ENCODE measurements around the gene BSG. TPM values are rescaled to one million over a fixed set of nuclear protein-coding genes. Genes with fewer than 3 reads are reported as not detected.
A peak's percentile ranks its signal among the peaks of the same experiment; 100 is the strongest.

The BSG gene
- total and polyA plus RNA-seq, 10 donors: 95.3 to 307 (median 213) TPM

DNA sequence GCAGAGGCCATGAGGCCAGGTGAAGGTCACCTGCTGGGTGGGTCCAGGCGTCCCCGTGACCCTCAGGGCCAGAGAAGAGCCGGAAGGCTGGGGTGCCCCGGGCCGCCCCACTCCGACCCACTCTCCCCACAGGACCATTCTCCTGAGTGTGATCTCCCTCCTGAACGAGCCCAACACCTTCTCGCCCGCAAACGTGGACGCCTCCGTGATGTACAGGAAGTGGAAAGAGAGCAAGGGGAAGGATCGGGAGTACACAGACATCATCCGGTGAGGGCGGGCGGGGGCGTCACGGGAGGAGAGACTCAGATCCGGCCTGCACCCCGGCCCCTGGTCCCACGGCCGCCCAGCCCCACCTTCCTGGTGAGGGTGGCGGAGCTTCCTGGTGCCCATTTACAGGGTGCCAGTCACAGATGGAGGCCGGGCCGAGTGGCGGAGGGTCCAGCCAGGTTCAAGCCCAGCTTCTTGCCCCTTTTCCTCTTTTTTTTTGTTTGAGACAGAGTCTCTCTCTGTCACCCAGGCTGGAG, 35.5 kb upstream of the BSG start:
- peaks cover 12 to 63% (median 36%) of the 10 kb centered on the region in 6 donors for H3K4me1 ChIP-seq

DNA sequence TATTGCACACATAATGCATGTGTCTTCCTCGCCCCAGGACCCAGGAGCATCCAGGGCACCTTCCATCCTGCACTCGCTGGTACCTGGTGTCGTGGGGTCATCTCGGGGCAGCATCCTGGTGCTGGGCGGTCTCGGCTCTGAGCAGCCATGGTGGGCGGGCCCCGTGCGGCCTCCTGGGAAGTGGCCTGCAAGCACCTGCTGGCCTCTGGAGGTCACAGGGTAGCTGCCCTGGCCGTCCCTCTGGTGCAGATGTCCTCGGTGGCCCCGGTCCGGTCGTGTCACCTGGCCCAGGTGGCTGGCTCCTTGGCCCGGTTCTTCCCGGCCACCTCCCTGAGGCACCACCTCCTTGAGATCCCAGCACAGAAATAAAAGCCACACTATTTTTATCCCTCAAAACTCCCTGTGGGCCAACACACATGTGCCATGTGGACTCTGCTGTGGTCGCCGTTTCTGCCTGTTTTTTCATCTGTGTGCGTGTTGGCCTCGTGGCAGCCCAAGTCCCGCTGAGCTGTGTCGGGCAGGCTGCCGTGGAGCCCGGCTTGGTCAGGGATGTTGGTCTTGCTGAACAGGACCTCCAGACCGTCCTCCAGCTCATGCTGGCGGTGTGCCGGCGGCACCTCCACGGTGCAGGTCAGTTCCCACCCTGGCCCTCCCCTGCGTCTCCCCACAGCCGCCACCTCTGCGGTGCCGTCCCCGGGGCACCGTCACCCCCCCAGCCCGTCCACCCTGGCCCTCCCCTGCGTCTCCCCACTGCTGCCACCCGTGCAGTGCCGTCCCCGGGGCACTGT, 33.6 kb upstream of the BSG start:
- no peak overlapping the region for H3K27ac ChIP-seq
- 88 to 94% (median 91%) methylated on average over 39 to 40 of the region's 40 CpGs for WGBS, 5 donors
- TF ChIP-seq POLR2AphosphoS5 (IDR thresholded peaks at IDR 0.05) (no peak), POLR2A (IDR thresholded peaks at IDR 0.05) (no peak)
- TF ChIP-seq, protein P1, sequence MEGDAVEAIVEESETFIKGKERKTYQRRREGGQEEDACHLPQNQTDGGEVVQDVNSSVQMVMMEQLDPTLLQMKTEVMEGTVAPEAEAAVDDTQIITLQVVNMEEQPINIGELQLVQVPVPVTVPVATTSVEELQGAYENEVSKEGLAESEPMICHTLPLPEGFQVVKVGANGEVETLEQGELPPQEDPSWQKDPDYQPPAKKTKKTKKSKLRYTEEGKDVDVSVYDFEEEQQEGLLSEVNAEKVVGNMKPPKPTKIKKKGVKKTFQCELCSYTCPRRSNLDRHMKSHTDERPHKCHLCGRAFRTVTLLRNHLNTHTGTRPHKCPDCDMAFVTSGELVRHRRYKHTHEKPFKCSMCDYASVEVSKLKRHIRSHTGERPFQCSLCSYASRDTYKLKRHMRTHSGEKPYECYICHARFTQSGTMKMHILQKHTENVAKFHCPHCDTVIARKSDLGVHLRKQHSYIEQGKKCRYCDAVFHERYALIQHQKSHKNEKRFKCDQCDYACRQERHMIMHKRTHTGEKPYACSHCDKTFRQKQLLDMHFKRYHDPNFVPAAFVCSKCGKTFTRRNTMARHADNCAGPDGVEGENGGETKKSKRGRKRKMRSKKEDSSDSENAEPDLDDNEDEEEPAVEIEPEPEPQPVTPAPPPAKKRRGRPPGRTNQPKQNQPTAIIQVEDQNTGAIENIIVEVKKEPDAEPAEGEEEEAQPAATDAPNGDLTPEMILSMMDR (IDR thresholded peaks at IDR 0.05 in 8 of 11, conservative IDR thresholded peaks at IDR 0.05 in 3 of 11): no peak
- no peak for DNase-seq
- H3K4me3 ChIP-seq: no peak overlapping the region
- H3K27me3 ChIP-seq (replicated peaks in 1 of 7): no peaks in the 10 kb centered on the region
- no peaks in the 10 kb centered on the region for H3K9me3 ChIP-seq
- H3K36me3 ChIP-seq: peaks cover 0 to 83% (median 58%) of the 10 kb centered on the region in 6 donors
- peaks cover 3 to 52% (median 26%) of the 10 kb centered on the region in 6 donors for H3K4me1 ChIP-seq
- intact Hi-C loops (cut with DNase I; ENCODE audit: low total_unique reads): no loop called here

More for the DNA sequence above, 35.5 kb upstream of the BSG start:
- no peaks in the 10 kb centered on the region for H3K9me3 ChIP-seq
- TF ChIP-seq POLR2A (IDR thresholded peaks at IDR 0.05): no peak
- no peaks in the 10 kb centered on the region for H3K27me3 ChIP-seq (replicated peaks in 1 of 7)
- peak overlapping the region in 2 of 8 donors; percentile 32 to 33 for H3K27ac ChIP-seq
- intact Hi-C loops (cut with DNase I; ENCODE audit: low total_unique reads): no loop called here
- H3K36me3 ChIP-seq: peaks cover 0 to 71% (median 49%) of the 10 kb centered on the region in 6 donors
- 73 to 91% (median 87%) methylated on average over 24 to 26 of the region's 26 CpGs for WGBS, 5 donors
- DNase-seq: no peak
- H3K4me3 ChIP-seq: no peak overlapping the region

DNA sequence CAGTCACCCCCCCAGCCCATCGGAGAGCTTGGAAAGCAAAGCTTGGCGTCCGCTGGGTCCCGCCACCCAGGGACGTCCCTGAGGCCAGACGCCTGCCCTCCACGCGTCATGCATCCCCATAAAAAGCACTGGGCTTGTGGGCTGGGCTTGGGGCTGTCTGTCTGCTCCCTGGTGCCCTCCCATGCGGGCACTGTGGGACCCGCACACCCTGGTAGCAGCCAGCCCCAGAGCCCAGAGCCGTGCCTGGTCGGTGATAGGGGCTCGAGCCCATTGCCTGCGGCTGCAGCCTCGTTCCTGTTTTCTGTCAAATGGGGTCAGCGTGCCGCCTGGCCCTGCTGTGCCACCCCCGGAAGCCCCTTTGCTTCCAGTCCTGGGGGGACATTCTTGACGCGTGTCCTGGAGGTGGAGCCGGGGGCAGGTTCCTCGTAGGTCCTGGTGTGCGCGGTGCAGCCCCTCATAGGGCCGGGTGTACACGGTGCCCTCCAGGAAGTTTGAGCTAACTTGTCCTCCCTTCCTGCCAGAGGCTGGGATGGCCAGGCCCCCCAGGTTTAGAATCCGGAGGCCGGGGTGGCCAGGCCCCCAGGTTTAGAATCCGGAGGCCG, 32.9 kb upstream of the BSG start:
- TF ChIP-seq POLR2AphosphoS5 (IDR thresholded peaks at IDR 0.05): peak in 1 of 3 donors; percentile 19
- TF ChIP-seq, protein P1 (IDR thresholded peaks at IDR 0.05 in 8 of 11, conservative IDR thresholded peaks at IDR 0.05 in 3 of 11): no peak
- intact Hi-C loops (cut with DNase I; ENCODE audit: low total_unique reads): no loop called here
- Histone ChIP-seq H3K27ac (no peak overlapping the region), H3K4me3 (no peak overlapping the region), H3K27me3 (replicated peaks in 1 of 7) (no peaks in the 10 kb centered on the region), H3K36me3 (peaks cover 0 to 80% (median 58%) of the 10 kb centered on the region in 6 donors), H3K9me3 (no peaks in the 10 kb centered on the region), H3K4me1 (peaks cover 0 to 55% (median 25%) of the 10 kb centered on the region in 6 donors)
- 91 to 95% (median 93%) methylated on average over 16 to 30 of the region's 30 CpGs for WGBS, 5 donors
- DNase-seq: no peak

DNA sequence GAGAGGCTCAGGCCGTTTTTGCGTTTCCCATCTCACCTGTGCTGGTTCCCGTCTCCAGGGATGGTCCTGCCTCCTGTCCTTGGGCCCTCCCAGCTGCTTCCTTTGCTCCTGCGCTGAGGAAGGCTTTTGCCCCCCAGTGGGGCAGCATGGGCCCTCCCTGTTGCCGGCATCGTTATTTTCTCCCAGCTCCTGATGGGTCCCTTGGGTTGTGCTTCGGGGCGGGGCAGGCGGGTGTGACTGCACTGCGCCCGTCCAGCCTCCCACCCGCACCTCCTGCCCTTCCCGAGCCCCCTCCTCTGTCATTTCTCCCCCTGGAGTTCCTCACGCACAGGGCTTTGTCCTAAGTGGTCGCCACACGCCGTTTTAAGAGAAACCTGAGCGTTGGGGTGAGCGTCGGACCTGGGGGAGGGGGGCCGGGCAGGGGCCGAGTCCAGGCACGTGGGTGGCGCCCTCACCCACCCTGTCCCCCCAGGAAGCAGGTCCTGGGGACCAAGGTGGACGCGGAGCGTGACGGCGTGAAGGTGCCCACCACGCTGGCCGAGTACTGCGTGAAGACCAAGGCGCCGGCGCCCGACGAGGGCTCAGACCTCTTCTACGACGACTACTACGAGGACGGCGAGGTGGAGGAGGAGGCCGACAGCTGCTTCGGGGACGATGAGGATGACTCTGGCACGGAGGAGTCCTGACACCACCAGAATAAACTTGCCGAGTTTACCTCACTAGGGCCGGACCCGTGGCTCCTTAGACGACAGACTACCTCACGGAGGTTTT, 31.3 kb upstream of the BSG start:
- TF ChIP-seq POLR2AphosphoS5 (IDR thresholded peaks at IDR 0.05) (peak in 1 of 3 donors; percentile 23), POLR2A (IDR thresholded peaks at IDR 0.05) (no peak)
- no peak overlapping the region for H3K27ac ChIP-seq
- no peak overlapping the region for H3K4me3 ChIP-seq
- peaks cover 0 to 67% (median 50%) of the 10 kb centered on the region in 6 donors for H3K36me3 ChIP-seq
- H3K9me3 ChIP-seq: no peaks in the 10 kb centered on the region
- DNase-seq: no peak
- peaks cover 0 to 6% (median 0%) of the 10 kb centered on the region in 7 donors for H3K27me3 ChIP-seq (replicated peaks in 1 of 7)
- 89 to 94% (median 93%) methylated on average over 51 of the region's 51 CpGs for WGBS, 5 donors
- intact Hi-C loops (cut with DNase I; ENCODE audit: low total_unique reads): no loop called here
- H3K4me1 ChIP-seq: peaks cover 0 to 42% (median 18%) of the 10 kb centered on the region in 6 donors
